Activated T-helper 1 cell treated with anti-CD3 and anti-CD28 coated beads, Interleukin-2, amount 50 U/mL, for 16 hours (primary cell): ENCODE results near the gene AKAP7.
A peak's percentile ranks its signal among the peaks of the same experiment; 100 is the strongest.
"Not testable (repeated sequence)": the region's sequence is repeated elsewhere in the genome, so short reads cannot be mapped to it uniquely, and the experiment has no call there.

Experiments used
- DNase-seq, 2 donors: peaks; one replicate each; pipeline ENCODE4 v3.0.0-alpha.2; 2020; ENCODE audit warnings: low read depth in 1 of 2, low spot score in 1 of 2

The AKAP7 gene

DNA sequence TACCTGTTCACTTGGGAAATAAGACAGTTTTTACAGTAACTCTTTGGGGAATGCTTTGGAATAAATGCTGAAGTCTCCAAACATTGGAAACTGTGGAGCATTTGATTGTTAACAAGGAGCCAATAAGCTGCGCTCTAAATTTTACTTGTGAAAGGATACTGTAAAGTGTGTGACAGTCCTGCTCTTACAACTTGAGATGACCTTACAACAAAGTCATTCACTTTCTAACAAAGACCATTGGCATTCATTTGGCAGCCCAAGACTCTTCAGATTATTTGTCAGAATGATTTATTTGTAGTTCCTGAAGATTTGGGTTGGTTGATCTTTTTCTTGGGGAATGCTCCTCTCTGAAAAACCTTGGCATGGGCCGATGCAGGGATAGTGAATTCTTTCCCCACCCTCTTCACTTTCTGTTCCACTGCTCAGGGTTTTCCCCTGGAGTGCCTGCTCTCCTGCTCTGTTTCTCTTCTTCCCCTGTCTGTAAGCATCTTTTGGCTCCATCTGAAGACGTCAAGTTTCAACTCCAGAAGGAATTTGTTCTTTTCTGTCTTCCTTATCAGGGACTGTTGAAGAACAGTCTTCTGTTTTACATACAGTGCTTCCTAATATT lies 116.4 kb downstream of the AKAP7 start:
- no peak for DNase-seq

GRCh38 chr6:131255434-131255833 lies 120.2 kb downstream of the AKAP7 start:
- no peak for DNase-seq

GRCh38 chr6:131255911-131256310 lies 120.6 kb downstream of the AKAP7 start:
- no peak for DNase-seq

GRCh38 chr6:131257104-131257503 lies 121.8 kb downstream of the AKAP7 start:
- no peak for DNase-seq

GRCh38 chr6:131258010-131258652 lies 122.9 kb downstream of the AKAP7 start:
- no peak for DNase-seq

GRCh38 chr6:131258816-131259476 lies 123.7 kb downstream of the AKAP7 start:
- DNase-seq: no peak

DNA sequence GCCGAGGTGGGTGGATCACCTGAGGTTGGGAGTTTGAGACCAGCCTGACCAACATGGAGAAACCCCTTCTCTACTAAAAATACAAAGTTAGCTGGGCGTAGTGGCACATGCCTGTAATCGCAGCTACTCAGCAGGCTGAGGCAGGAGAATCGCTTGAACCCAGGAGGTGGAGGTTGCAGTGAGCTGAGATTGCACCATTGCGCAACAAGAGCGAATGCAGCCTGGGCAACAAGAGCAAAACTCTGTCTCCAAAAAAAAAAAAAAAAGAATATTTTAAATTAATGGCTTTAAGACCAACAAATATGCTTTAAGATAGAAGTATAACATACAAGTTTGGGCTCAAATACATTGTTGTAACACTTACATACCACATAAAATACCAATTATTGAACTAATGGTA lies 125.7 kb downstream of the AKAP7 start:
- not testable (repeated sequence) for DNase-seq

GRCh38 chr6:131262060-131262459 lies 126.8 kb downstream of the AKAP7 start:
- DNase-seq: no peak

GRCh38 chr6:131265939-131266338 lies 130.7 kb downstream of the AKAP7 start:
- DNase-seq: no peak

DNA sequence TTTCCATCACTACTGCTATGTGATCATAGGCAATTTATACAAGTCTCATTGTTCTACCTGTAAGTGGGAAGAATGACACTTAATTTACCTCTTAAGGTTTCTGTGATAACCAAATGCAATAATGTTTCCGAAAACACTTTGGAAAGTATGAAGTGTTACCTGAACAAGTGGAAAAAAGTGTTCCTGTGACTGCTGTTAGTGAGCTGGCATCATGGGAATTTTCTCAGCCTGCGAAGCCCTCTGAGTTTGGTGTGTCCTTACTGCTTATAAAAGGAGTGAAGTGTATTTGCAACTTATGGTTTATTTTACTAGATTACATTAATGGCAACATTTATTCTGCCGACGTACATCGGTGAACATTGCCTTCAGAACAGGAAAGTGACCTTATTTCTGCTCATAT lies 133.0 kb downstream of the AKAP7 start:
- no peak for DNase-seq

GRCh38 chr6:131269565-131270391 lies 134.5 kb downstream of the AKAP7 start:
- DNase-seq: no peak

DNA sequence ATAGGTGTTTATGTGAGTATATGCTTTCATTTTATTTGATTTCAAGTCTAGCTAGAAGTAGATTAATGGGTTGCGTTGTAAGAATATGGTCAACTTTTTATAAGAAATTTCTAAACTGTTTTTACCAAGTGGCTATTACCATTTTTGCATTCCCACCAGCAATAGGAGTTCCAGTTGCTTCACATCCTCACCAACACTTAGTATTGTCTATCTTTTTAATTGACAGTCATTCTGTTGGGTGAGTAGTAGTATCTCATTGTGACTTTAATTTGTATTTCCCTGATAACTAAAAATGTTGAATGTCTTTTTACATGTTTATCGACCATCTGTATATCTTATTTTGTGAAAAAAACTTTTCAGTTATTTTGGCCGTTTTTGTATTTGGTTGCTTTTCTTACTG lies 135.3 kb downstream of the AKAP7 start:
- no peak for DNase-seq

DNA sequence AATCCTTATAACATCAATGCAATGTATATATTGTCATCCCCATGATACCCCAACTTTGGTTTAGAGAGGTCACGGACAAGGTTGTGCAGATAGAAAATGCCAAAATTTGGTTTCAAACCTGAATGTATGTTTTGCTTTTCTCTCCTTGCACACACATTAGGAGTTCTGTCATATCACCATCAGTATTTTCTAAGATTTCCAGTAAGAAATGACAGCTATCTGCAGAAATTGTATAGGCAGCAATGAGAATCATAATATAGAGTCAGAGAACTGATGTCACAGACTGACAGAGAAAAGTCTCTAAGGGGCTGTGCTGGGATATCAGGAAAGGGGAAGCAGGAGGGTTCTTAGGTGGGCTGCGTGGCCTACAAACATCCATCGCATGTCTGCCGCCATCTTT lies 140.0 kb downstream of the AKAP7 start:
- no peak for DNase-seq

- no peak for DNase-seq
These were observed 142.3 kb downstream of the AKAP7 start for GRCh38 chr6:131277591-131277990.

GRCh38 chr6:131281471-131282270 lies 146.4 kb downstream of the AKAP7 start:
- DNase-seq: peak; percentile 14 to 50

GRCh38 chr6:131282365-131282764 lies 147.1 kb downstream of the AKAP7 start:
- DNase-seq: no peak

GRCh38 chr6:131283466-131284175 lies 148.4 kb downstream of the AKAP7 start:
- DNase-seq: no peak

- no peak for DNase-seq
These were observed 150.3 kb downstream of the AKAP7 start for GRCh38 chr6:131285548-131285947.

DNA sequence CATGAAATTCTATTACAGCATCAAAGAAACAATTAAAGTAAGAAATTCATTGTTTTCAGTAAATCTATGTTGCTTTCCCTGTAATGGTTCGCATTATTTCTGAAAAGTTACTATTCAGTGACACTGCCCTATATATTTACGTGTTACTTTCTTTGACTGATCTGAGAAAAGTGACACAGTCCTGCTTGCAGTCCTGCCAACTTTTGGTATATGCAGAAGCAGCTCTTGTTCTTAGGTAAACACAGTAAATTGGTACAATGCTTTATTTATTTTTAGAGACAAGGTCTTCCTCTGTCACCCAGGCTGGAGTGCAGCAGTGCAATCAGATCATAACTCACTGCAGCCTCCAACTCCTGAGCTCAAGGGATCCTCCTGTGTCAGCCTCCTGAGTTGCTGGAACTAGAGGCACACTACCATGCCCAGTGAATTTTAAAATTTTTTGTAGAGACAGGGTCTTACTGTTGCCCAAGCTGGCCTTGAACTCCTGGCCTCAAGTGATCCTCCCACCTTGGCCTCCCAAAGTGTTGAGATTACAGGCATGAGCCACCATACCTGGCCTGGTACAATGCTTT lies 151.3 kb downstream of the AKAP7 start:
- no peak for DNase-seq

DNA sequence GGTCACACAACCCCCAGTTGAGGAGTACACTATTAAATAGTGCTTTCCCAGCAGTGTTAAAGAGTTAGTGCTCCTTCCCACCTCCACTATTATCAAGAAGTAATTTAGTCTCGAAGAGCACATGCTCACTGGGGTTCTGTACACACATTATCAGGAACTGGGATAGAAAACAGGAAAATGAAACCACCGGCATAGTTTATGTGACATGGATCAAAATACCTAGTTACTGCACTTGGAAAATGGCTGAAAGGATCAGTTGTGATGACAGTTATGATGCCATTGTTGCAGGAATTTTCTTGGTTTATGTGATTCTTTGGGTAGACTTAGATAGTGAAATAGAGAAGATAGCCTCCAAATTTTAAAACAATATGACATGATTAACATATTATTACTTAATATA lies 152.9 kb downstream of the AKAP7 start:
- no peak for DNase-seq
